HG03520 (cell line): ENCODE data around the gene LPCAT1.
A peak's percentile ranks its signal among the peaks of the same experiment; 100 is the strongest.
"Not testable (repeated sequence)": the region's sequence is repeated elsewhere in the genome, so short reads cannot be mapped to it uniquely, and the experiment has no call there.

ENCODE experiments used
- ATAC-seq: cut with Tn5 transposase; IDR thresholded peaks from one replicate; pipeline ENCODE4 v1.9.1; 2021; ENCODE audit warnings: mild to moderate bottlenecking, moderate library complexity; ENCODE audit not compliant: unreplicated experiment

LPCAT1 gene

GRCh38 chr5:1523793-1524480 lies at the start of gene LPCAT1:
LPCAT1 (minus strand) TSS chr5:1523960; CDS start chr5:1523844, 116 bp downstream.
- peak; percentile 70 for ATAC-seq

- not testable (repeated sequence) for ATAC-seq
Measured at GRCh38 chr5:1571875-1572274, 48.1 kb upstream of the LPCAT1 start.

GRCh38 chr5:1570975-1571374 lies 47.2 kb upstream of the LPCAT1 start:
- no peak for ATAC-seq

GRCh38 chr5:1568201-1568979 lies 44.6 kb upstream of the LPCAT1 start:
- no peak for ATAC-seq

GRCh38 chr5:1567527-1568200 lies 43.9 kb upstream of the LPCAT1 start:
- ATAC-seq: not testable (repeated sequence)

- ATAC-seq: no peak
Measured at GRCh38 chr5:1565737-1566734, 42.3 kb upstream of the LPCAT1 start.

GRCh38 chr5:1564824-1565736 lies 41.3 kb upstream of the LPCAT1 start:
- ATAC-seq: no peak

GRCh38 chr5:1564182-1564748 lies 40.5 kb upstream of the LPCAT1 start:
- no peak for ATAC-seq

- ATAC-seq: no peak
Measured at GRCh38 chr5:1563617-1564181, 39.9 kb upstream of the LPCAT1 start.

GRCh38 chr5:1563051-1563461 lies 39.3 kb upstream of the LPCAT1 start:
- no peak for ATAC-seq

GRCh38 chr5:1562599-1562998 lies 38.8 kb upstream of the LPCAT1 start:
- no peak for ATAC-seq

GRCh38 chr5:1561402-1561929 lies 37.7 kb upstream of the LPCAT1 start:
- no peak for ATAC-seq

GRCh38 chr5:1560499-1560898 lies 36.7 kb upstream of the LPCAT1 start:
- not testable (repeated sequence) for ATAC-seq

- no peak for ATAC-seq
Measured at GRCh38 chr5:1558944-1559343, 35.2 kb upstream of the LPCAT1 start.

- ATAC-seq: no peak
Measured at GRCh38 chr5:1557114-1557873, 33.5 kb upstream of the LPCAT1 start.

GRCh38 chr5:1555808-1556731 lies 32.3 kb upstream of the LPCAT1 start:
- ATAC-seq: no peak
